ENCODE results near the gene RGS9BP. TPM values are rescaled to one million over a fixed set of nuclear protein-coding genes. Genes with fewer than 3 reads are reported as not detected.
"Not testable (repeated sequence)": the region's sequence is repeated elsewhere in the genome, so short reads cannot be mapped to it uniquely, and the experiment has no call there.

Gene RGS9BP
- total and polyA plus RNA-seq, 2 donors (not counting 1 experiment from before 2014, with no cell fraction given), result 0.09 to 0.66 TPM

- DNase-seq (ENCODE audit: low read depth in 2 of 2), result no peak
- Histone ChIP-seq H3K36me3 (ENCODE audit: control insufficient read depth, insufficient read depth, low read length) (no peaks in the 10 kb centered on the region), H3K27ac (ENCODE audit: insufficient read depth, low read length) (no peak overlapping the region), H3K4me2 (ENCODE audit: extremely low read depth, insufficient read depth, low read length) (no peak overlapping the region), H3K27me3 (ENCODE audit: control insufficient read depth, insufficient read depth, low read length) (no peaks in the 10 kb centered on the region), H4K20me1 (ENCODE audit: control insufficient read depth, extremely low read depth, insufficient read depth, low read length) (no peaks in the 10 kb centered on the region), H2AFZ (ENCODE audit: low read length) (no peak overlapping the region), H3K4me3 (replicated peaks in 1 of 4; ENCODE audit: control extremely low read depth in 1 of 4, insufficient read depth in 1 of 4, low read depth in 3 of 4, low read length in 4 of 4) (no peak overlapping the region), H3K9ac (ENCODE audit: insufficient read depth, low read length) (no peak overlapping the region), H3K9me3 (ENCODE audit: control insufficient read depth, insufficient read depth, low read depth, low read length) (no peaks in the 10 kb centered on the region), H3K4me1 (ENCODE audit: control insufficient read depth, extremely low read depth, insufficient read depth, low read length) (no peaks in the 10 kb centered on the region), H3K79me2 (ENCODE audit: control insufficient read depth, insufficient read depth, low read length) (peaks cover 4% of the 10 kb centered on the region)
- TF ChIP-seq CTCF (conservative IDR thresholded peaks at IDR 0.05 in 1 of 2, IDR thresholded peaks at IDR 0.05 in 1 of 2; ENCODE audit: low read depth in 1 of 2, low read length in 2 of 2) (no peak), EZH2 (IDR thresholded peaks at IDR 0.05; ENCODE audit: low read length, missing control alignments) (no peak)
These were observed 33.4 kb downstream of the RGS9BP start for GRCh38 chr19:32709032-32709431.

GRCh38 chr19:32711747-32712146 lies 36.1 kb downstream of the RGS9BP start:
- TF ChIP-seq EZH2 (IDR thresholded peaks at IDR 0.05; ENCODE audit: low read length, missing control alignments) (no peak), CTCF (conservative IDR thresholded peaks at IDR 0.05 in 1 of 2, IDR thresholded peaks at IDR 0.05 in 1 of 2; ENCODE audit: low read depth in 1 of 2, low read length in 2 of 2) (no peak)

GRCh38 chr19:32716203-32716602 lies 40.6 kb downstream of the RGS9BP start:
- H3K9me3 ChIP-seq (ENCODE audit: control insufficient read depth, insufficient read depth, low read depth, low read length); H3K79me2 ChIP-seq (ENCODE audit: control insufficient read depth, insufficient read depth, low read length); H3K27me3 ChIP-seq (ENCODE audit: control insufficient read depth, insufficient read depth, low read length); H4K20me1 ChIP-seq (ENCODE audit: control insufficient read depth, extremely low read depth, insufficient read depth, low read length); H3K4me1 ChIP-seq (ENCODE audit: control insufficient read depth, extremely low read depth, insufficient read depth, low read length); H3K36me3 ChIP-seq (ENCODE audit: control insufficient read depth, insufficient read depth, low read length); H2AFZ ChIP-seq (ENCODE audit: low read length); H3K9ac ChIP-seq (ENCODE audit: insufficient read depth, low read length); DNase-seq (ENCODE audit: low read depth in 2 of 2); H3K4me3 ChIP-seq (replicated peaks in 1 of 4; ENCODE audit: control extremely low read depth in 1 of 4, insufficient read depth in 1 of 4, low read depth in 3 of 4, low read length in 4 of 4); H3K4me2 ChIP-seq (ENCODE audit: extremely low read depth, insufficient read depth, low read length); H3K27ac ChIP-seq (ENCODE audit: insufficient read depth, low read length): not testable (repeated sequence)

More at GRCh38 chr19:32711747-32712146, 36.1 kb downstream of the RGS9BP start:
- Histone ChIP-seq H3K27ac (ENCODE audit: insufficient read depth, low read length) (no peak overlapping the region), H3K9ac (ENCODE audit: insufficient read depth, low read length) (no peak overlapping the region), H3K9me3 (ENCODE audit: control insufficient read depth, insufficient read depth, low read depth, low read length) (no peaks in the 10 kb centered on the region), H3K4me2 (ENCODE audit: extremely low read depth, insufficient read depth, low read length) (no peak overlapping the region), H4K20me1 (ENCODE audit: control insufficient read depth, extremely low read depth, insufficient read depth, low read length) (no peaks in the 10 kb centered on the region), H3K27me3 (ENCODE audit: control insufficient read depth, insufficient read depth, low read length) (no peaks in the 10 kb centered on the region), H3K4me1 (ENCODE audit: control insufficient read depth, extremely low read depth, insufficient read depth, low read length) (no peaks in the 10 kb centered on the region), H3K36me3 (ENCODE audit: control insufficient read depth, insufficient read depth, low read length) (no peaks in the 10 kb centered on the region), H2AFZ (ENCODE audit: low read length) (no peak overlapping the region), H3K79me2 (ENCODE audit: control insufficient read depth, insufficient read depth, low read length) (peaks cover 3% of the 10 kb centered on the region), H3K4me3 (replicated peaks in 1 of 4; ENCODE audit: control extremely low read depth in 1 of 4, insufficient read depth in 1 of 4, low read depth in 3 of 4, low read length in 4 of 4) (no peak overlapping the region)
- no peak for DNase-seq (ENCODE audit: low read depth in 2 of 2)

Measured in fibroblast of lung (primary cell).